GM10266 (cell line): Measurements from ENCODE around the gene BLVRB.

Experiments used
- DNase-seq: peaks from one replicate; pipeline ENCODE4 v3.0.0; 2012; ENCODE audit errors: extremely low spot score
- CTCF ChIP-seq: IDR thresholded peaks from 2 replicates; pipeline ENCODE4 v1.5.1; 2012; ENCODE audit warnings: mild to moderate bottlenecking, low read depth; ENCODE audit not compliant: control insufficient read depth, insufficient read depth; ENCODE audit errors: missing control alignments

Gene BLVRB

GRCh38 chr19:40419066-40419612 lies 46.4 kb downstream of the BLVRB start:
- DNase-seq: no peak
- TF ChIP-seq CTCF: no peak

GRCh38 chr19:40418040-40418439 lies 47.5 kb downstream of the BLVRB start:
- no peak for DNase-seq
- no peak for TF ChIP-seq CTCF

- DNase-seq: no peak
- no peak for TF ChIP-seq CTCF
Measured at GRCh38 chr19:40417643-40417981, 47.9 kb downstream of the BLVRB start.

- peak; percentile 53 for DNase-seq
- TF ChIP-seq CTCF: no peak
Measured at GRCh38 chr19:40416918-40417642, 48.5 kb downstream of the BLVRB start.

GRCh38 chr19:40415768-40416167 lies 49.8 kb downstream of the BLVRB start:
- no peak for DNase-seq
- TF ChIP-seq CTCF: no peak

GRCh38 chr19:40414542-40415535 lies 50.7 kb downstream of the BLVRB start:
- no peak for TF ChIP-seq CTCF

More at GRCh38 chr19:40414542-40415535, 50.7 kb downstream of the BLVRB start:
- no peak for DNase-seq
